ENCODE measurements around the gene EXT2.
A peak's percentile ranks its signal among the peaks of the same experiment; 100 is the strongest.

The EXT2 gene

DNA sequence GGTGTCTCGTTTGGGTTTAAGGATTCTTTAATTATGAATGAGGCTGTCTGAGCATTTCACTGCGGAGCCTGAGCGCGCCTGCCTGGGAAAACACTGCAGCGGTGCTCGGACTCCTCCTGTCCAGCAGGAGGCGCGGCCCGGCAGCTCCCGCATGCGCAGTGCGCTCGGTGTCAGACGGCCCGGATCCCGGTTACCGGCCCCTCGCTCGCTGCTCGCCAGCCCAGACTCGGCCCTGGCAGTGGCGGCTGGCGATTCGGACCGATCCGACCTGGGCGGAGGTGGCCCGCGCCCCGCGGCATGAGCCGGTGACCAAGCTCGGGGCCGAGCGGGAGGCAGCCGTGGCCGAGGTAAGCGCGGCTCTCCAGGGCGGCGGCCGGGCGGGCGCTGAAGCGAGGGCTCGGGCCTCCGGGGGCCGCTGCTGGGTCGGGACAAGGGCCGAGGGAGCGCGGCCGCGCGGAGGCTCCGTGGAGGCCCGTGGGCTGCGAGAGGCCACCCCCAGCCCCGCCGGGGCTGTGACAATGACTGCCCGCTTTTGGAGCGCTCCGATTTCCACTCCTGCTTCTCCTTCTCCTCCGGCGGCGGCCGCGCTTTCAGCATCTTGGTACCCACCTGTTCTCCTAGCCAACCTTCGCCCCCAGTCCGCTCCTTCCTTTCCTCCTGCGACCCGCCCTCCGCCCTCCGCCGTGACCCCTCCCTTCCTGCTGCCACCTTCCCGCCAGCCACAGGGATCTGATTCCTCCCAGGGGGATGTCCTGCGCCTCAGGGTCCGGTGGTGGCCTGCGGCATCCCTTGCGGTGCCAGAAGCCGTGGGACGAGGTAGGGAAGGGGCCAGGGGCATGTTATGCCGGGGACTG lies at the start of gene EXT2:
EXT2 (plus strand) TSS at position 173 of the 854 bp plus-strand sequence. CDS start 12,035 bp downstream, outside the sequence.
- DNase-seq (ENCODE audit: low spot score): peak; percentile 90

DNA sequence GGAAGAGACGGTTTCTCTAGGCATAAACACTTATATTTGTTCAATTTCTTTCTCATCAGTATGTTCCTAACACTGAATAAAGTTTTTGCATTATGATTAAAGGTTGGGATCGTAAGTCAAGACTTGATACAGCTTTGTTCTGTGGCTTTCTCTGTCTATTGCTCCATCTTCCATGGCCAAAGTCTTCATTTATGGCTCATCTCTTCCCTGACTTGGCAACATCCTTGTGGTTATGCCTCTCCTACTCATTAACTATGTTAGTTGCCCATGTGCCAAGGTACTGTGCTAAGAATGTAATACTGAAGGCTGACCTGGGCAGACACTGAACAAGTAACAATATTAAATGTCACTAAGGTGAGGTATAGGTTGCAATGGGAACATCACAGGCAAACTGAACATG lies 49.3 kb upstream of the EXT2 start:
- no peak for DNase-seq (ENCODE audit: low spot score)

- DNase-seq (ENCODE audit: low spot score): no peak
Measured at GRCh38 chr11:44047298-44047697, 48.2 kb upstream of the EXT2 start.

DNA sequence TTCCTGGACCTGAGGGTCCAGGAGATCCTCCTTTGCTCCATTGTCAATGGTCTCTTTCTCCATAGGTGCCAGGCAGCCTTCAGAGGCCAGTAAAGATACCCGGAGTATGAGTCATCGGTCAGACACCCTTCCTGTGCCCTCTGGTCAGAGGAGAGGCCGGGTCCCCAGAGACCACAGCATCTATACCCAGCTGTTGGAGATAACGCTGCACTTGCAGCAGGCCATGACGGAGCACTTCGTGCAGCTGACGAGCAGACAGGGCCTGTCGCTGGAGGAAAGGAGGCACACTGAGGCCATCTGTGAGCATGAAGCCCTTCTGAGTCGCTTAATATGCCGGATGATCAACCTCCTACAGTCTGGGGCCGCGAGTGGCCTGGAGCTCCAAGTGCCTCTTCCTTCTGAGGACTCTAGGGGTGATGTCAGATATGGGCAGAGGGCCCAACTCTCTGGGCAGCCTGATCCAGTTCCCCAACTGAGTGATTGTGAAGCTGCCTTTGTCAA lies 47.5 kb upstream of the EXT2 start, which contains the start of gene ACCSL:
ACCSL (plus strand) TSS at position 51 of the 501 bp plus-strand sequence; CDS start at position 107, 56 bp downstream.
- no peak for DNase-seq (ENCODE audit: low spot score)

DNA sequence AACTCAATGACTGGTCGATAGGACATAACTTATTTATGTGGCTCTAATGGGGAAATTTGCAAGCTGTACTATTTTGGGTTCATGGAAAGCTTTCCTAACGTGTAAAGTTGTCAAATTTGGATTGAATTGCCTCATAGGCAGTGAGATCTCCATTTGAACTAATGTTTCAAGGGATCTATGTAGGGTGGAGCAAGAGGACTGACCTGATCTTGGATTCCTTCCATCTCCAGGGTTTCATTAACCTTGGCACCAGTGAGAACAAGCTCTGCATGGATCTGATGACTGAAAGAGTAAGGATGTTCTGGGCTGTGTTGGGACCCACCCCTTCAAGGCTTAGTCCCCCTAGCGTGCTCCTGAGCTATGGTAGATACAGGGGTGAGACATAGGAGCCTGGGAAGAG lies 45.6 kb upstream of the EXT2 start:
- no peak for DNase-seq (ENCODE audit: low spot score)

- DNase-seq (ENCODE audit: low spot score): no peak
Measured at GRCh38 chr11:44051171-44051570, 44.3 kb upstream of the EXT2 start.

DNA sequence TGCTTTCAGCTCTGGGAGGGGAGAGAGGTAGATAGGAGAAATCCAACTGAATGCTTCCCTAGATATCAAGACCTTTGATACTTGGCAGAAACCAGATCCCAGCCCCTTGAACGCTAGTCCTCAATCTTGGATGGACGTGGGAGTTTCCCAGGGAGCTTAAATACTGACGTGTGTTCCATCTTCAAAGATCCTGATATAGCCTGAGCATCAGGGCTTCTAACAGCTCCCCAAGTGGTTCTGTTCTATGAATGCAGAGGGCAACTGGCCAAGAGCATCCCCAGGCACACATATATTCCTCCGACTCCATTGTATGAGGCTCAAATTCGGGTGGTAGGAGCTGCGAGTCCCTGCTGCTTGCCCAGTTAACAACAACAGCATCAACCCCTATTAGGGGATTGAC lies 38.1 kb upstream of the EXT2 start:
- no peak for DNase-seq (ENCODE audit: low spot score)

GRCh38 chr11:44058275-44058674 lies 37.2 kb upstream of the EXT2 start:
- no peak for DNase-seq (ENCODE audit: low spot score)

GRCh38 chr11:44065161-44065661 lies 30.3 kb upstream of the EXT2 start:
- DNase-seq (ENCODE audit: low spot score): peak; percentile 7

GRCh38 chr11:44065841-44066731 lies 29.4 kb upstream of the EXT2 start, which contains the start of gene ACCS:
Gene ACCS, plus strand, starts transcription at chr11:44066270. Its CDS starts 1,358 bp downstream, at chr11:44067628.
- DNase-seq (ENCODE audit: low spot score): peak; percentile 92

DNA sequence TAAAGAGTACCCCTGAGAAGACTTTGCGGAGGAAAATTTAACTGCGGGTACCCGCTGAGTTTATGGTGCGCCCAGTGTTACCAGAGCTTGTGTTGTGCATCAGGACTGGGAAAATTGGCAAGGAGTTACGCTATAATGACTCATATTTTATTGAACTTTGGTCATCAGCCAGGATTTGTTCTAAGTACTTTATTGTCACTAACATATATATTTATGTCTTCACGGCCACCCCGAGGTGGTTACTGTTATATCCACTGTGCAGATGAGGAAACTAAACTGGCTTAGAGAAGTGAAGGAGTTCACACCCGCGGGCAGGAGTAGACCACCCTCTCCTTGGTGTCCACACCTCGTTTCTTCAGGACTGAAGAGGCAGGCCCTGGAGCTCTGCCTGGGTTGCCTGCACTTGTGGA lies 28.7 kb upstream of the EXT2 start:
- peak; percentile 86 for DNase-seq (ENCODE audit: low spot score)

DNA sequence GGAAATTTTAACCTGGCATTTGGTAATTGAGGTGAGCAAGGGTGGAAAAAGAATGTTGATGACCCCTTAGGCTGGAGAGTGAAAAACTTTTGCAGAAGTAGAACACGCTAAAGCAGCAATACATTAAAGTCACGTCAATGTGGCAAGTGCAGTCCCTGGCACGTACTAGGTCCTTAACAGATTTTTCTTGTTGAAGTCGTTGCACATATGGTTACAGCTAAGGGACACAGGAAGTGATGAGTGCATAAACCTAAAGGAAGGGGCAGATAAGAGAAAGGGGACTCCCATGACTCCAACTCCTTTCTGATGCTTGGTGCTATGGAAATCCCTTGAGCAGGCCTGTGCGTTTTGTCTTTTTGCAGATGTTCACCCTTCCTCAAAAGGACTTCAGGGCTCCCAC lies 28.2 kb upstream of the EXT2 start:
- no peak for DNase-seq (ENCODE audit: low spot score)

DNA sequence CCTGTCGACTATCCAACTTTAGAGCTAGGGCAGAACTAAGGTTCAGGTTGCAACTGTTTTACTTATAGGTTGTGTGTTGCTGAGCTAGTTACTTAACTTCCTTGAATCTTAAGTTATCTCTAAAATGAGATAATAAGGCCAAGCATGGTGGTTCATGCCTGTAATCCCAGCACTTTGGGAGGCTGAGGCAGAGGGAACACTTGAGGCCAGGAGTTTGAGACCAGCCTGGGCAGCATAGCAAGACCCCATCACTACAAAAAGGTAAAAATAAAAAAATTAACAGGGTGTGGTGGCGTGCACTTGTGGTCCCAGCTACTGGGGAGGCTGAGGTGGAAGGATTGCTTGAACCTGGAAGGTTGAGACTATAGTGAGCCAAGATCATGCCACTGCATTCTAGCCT lies 27.3 kb upstream of the EXT2 start:
- no peak for DNase-seq (ENCODE audit: low spot score)

DNA sequence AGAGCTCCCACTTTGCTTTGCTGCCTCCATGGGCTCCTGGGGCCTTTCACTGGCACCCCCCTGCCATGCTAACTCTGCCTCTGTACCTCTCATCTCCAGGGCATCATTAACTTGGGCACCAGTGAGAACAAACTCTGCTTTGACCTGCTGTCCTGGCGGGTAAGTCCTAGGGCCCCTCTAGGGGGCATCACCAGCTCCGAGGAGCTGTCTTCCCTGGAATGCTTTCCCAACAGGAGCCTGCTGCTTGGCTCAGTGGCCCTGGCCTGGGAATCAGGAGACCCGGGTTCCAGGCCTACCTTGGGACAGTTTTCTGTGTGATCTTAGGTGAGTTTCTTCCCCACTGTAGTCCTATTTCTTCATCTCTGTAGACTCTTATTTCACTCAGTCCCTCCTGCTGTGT lies 24.3 kb upstream of the EXT2 start:
- no peak for DNase-seq (ENCODE audit: low spot score)

DNA sequence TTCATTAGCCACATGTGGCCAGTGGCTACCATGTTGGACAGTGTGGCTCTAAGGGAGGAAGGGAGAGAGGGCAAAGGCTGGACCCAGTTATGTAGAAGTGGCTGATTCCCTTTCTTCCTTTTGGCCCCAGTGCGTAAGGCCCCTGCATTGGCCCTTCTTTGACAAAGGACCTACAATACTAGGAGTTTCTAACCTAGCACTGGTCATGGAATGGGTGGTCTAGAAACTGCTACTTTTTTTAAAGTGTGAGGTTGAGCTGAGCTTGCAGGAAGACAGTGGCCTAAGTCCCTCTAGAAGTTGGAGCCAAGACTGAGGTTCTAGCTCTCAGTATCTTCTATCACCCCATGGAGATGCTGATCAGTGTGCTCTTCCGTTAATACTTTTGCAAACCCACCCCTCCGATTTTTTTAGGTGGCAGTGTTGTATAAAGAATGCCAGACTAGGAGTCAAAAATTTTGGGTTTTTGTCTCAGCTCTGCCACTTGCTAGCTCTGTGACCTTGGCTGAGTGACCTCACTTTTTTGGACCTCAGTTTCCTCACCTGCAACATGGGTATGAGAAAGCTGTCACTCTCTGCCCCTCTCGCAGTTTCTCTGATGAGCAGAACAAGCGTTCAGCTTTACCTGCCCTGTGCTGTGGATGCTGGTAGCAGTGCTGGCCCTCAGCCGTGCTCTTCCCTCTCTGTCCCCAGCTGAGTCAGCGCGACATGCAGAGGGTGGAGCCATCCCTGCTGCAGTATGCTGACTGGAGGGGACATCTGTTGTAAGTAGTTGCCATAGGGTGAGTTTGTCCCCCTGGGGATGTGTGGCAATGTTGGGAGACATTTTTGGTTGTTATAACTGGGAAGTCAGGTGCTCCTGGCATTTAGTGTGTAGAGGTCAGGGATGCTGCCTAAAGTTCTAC lies 22.5 kb upstream of the EXT2 start:
- no peak for DNase-seq (ENCODE audit: low spot score)

DNA sequence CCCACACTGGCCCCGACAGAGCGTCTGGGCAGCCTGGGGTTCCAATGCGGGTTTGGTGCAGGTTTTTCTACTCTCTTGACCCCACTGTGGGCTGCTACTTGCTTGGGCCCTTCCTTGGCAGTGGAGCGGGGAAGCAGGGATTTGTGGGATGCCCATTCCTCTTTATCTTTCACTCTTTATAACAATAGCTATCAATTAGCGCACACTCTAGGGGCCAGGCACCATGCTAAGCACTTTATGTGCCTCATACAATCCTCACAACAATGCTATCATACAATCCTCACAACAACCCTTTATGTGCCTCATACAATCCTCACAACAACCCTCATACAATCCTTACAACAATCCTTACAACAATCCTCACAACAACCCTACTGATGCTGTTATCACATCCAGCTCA lies 16.7 kb upstream of the EXT2 start:
- DNase-seq (ENCODE audit: low spot score): no peak

- DNase-seq (ENCODE audit: low spot score): no peak
Measured at GRCh38 chr11:44079376-44079775, 16.1 kb upstream of the EXT2 start.

- no peak for DNase-seq (ENCODE audit: low spot score)
Measured at GRCh38 chr11:44080951-44081350, 14.5 kb upstream of the EXT2 start.

- no peak for DNase-seq (ENCODE audit: low spot score)
Measured at GRCh38 chr11:44082645-44083044, 12.8 kb upstream of the EXT2 start.

DNA sequence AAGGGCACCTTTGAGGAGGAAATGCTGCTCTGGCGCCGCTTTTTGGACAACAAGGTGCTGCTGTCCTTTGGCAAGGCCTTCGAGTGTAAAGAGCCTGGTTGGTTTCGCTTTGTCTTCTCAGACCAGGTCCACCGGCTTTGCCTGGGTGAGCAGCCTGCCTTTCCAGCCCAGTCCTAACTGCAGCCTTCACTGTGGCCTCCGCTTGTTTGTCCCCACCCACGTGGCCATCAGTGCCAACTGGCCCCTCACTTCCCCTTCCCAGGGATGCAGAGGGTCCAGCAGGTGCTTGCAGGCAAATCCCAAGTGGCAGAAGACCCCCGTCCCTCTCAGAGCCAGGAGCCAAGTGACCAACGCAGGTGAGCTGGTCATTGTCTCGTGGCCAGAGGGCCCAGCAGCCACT lies 12.0 kb upstream of the EXT2 start:
- no peak for DNase-seq (ENCODE audit: low spot score)

GRCh38 chr11:44083906-44084305 lies 11.6 kb upstream of the EXT2 start:
- DNase-seq (ENCODE audit: low spot score): no peak

Data from LoVo (cell line).